HL-60 (cell line): Measurements from ENCODE around the gene TUBG1.

Experiments
- CTCF ChIP-seq: IDR thresholded peaks from one replicate; pipeline ENCODE4 v1.5.1; 2011; ENCODE audit warnings: low read length, control low read depth, inconsistent platforms; ENCODE audit not compliant: insufficient read depth
- POLR2AphosphoS5 ChIP-seq: IDR thresholded peaks from 2 replicates; pipeline ENCODE4 v1.6.1; 2012; ENCODE audit warnings: low read depth
- SPI1 ChIP-seq: IDR thresholded peaks from 2 replicates; pipeline ENCODE4 v1.6.1; 2012; ENCODE audit warnings: low read depth, mild to moderate bottlenecking, borderline replicate concordance
- TF ChIP-seq, protein P1 (sequence below): IDR thresholded peaks from 2 replicates; pipeline ENCODE4 v1.6.1; 2012; ENCODE audit warnings: low read depth; ENCODE audit not compliant: insufficient replicate concordance

DNA sequence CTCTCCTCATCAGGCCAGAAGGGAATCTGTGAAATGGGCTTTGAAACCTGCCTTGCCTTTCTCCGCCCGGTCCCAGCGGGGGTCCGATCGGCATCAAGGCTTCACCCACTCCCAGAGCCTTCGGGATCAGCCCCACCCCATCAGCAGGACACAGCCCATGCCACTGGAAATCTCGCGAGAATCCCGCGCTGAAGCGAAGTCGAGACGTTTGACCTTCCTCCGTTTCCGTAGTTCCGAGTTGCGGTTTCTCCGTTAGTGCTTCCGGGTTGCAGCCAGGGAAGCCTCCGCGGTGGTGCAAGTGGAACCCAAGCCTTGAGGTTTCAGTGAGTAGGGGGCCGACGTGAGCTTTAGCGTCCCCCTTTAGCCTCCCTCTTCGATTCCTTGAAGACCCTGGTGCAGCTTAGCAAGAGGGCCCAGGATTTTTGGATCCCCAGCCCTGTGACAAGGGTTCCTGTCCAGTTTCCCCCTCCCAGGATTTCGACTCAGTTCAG lies 47.5 kb upstream of the TUBG1 start, which contains the start of gene COASY:
- TF ChIP-seq CTCF: no peak
- TF ChIP-seq, protein P1, sequence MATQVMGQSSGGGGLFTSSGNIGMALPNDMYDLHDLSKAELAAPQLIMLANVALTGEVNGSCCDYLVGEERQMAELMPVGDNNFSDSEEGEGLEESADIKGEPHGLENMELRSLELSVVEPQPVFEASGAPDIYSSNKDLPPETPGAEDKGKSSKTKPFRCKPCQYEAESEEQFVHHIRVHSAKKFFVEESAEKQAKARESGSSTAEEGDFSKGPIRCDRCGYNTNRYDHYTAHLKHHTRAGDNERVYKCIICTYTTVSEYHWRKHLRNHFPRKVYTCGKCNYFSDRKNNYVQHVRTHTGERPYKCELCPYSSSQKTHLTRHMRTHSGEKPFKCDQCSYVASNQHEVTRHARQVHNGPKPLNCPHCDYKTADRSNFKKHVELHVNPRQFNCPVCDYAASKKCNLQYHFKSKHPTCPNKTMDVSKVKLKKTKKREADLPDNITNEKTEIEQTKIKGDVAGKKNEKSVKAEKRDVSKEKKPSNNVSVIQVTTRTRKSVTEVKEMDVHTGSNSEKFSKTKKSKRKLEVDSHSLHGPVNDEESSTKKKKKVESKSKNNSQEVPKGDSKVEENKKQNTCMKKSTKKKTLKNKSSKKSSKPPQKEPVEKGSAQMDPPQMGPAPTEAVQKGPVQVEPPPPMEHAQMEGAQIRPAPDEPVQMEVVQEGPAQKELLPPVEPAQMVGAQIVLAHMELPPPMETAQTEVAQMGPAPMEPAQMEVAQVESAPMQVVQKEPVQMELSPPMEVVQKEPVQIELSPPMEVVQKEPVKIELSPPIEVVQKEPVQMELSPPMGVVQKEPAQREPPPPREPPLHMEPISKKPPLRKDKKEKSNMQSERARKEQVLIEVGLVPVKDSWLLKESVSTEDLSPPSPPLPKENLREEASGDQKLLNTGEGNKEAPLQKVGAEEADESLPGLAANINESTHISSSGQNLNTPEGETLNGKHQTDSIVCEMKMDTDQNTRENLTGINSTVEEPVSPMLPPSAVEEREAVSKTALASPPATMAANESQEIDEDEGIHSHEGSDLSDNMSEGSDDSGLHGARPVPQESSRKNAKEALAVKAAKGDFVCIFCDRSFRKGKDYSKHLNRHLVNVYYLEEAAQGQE: peak; percentile 55
- TF ChIP-seq POLR2AphosphoS5: peak; percentile 80
- TF ChIP-seq SPI1: no peak
